GM06990 (cell line): Measurements from ENCODE around the gene MSI2.

Source experiments
- DNase-seq: peaks from one replicate; pipeline ENCODE4 v3.0.0-alpha.2; 2011; ENCODE audit not compliant: insufficient read length; ENCODE audit errors: extremely low read depth
- H3K27me3 ChIP-seq: replicated peaks from 2 replicates; pipeline ENCODE4 v1.6.0; 2011; ENCODE audit warnings: low read length; ENCODE audit not compliant: control insufficient read depth, insufficient read depth
- H3K36me3 ChIP-seq: 2 replicates; pipeline ENCODE4 v1.5.1; 2011; ENCODE audit warnings: low read length; ENCODE audit not compliant: control insufficient read depth, insufficient read depth
- H3K4me3 ChIP-seq: replicated peaks from 2 replicates; pipeline ENCODE4 v1.5.1; 2011; ENCODE audit warnings: low read depth, mild to moderate bottlenecking, control low read depth, low read length
- CTCF ChIP-seq: IDR thresholded peaks from 2 replicates; pipeline ENCODE4 v1.5.1; 2011; ENCODE audit warnings: low read length, control low read depth, mild to moderate bottlenecking, inconsistent platforms; ENCODE audit not compliant: insufficient read depth, poor library complexity, severe bottlenecking

The MSI2 gene

GRCh38 chr17:57649731-57650484, 393.6 kb downstream of the MSI2 start:
- no peaks in the 10 kb centered on the region for H3K27me3 ChIP-seq
- no peak for DNase-seq
- H3K36me3 ChIP-seq = peaks cover 1% of the 10 kb centered on the region; the same call in 1 of the 2 replicates
- H3K4me3 ChIP-seq = no peak overlapping the region
- no peak for TF ChIP-seq CTCF

DNA sequence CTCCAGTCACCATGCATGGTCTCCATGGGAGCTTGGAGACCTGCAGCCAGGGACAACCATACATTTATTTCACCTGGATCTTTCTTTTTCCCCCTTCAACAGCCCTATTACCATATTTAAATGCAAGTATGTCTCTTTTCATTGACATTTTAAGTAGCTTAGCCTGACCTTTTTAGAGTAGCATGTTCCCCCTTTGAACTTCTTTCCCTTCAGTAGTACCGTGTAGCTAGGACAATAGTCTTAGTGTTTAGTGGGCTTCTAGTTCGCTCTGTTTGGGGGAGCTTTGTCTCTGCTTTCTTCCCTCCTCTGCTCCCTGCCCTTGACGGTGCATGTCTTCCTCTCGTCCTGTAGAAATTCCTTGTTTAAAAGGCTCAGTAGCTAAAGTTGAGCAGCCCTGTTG, 394.2 kb downstream of the MSI2 start:
- no peak for DNase-seq
- Histone ChIP-seq H3K27me3 (no peaks in the 10 kb centered on the region), H3K36me3 (peaks cover 1% of the 10 kb centered on the region; the same call in 1 of the 2 replicates), H3K4me3 (no peak overlapping the region)
- no peak for TF ChIP-seq CTCF

- H3K4me3 ChIP-seq = no peak overlapping the region
- TF ChIP-seq CTCF = no peak
- H3K36me3 ChIP-seq = peaks cover 1% of the 10 kb centered on the region; the same call in 1 of the 2 replicates
- no peaks in the 10 kb centered on the region for H3K27me3 ChIP-seq
- DNase-seq = no peak
These were observed 395.1 kb downstream of the MSI2 start for GRCh38 chr17:57651451-57651850.

GRCh38 chr17:57651996-57652395, 395.7 kb downstream of the MSI2 start:
- no peak for DNase-seq
- peaks cover 3% of the 10 kb centered on the region for H3K36me3 ChIP-seq
- TF ChIP-seq CTCF = no peak

GRCh38 chr17:57652811-57653210, 396.5 kb downstream of the MSI2 start:
- H3K27me3 ChIP-seq = no peaks in the 10 kb centered on the region
- no peak for DNase-seq
- no peak overlapping the region for H3K4me3 ChIP-seq
- no peak for TF ChIP-seq CTCF
- H3K36me3 ChIP-seq = peaks cover 3% of the 10 kb centered on the region

More at GRCh38 chr17:57651996-57652395, 395.7 kb downstream of the MSI2 start:
- Histone ChIP-seq H3K27me3 (no peaks in the 10 kb centered on the region), H3K4me3 (no peak overlapping the region)

- H3K36me3 ChIP-seq = peaks cover 3% of the 10 kb centered on the region
- TF ChIP-seq CTCF = no peak
These were observed 397.0 kb downstream of the MSI2 start for GRCh38 chr17:57653279-57653678.

More at GRCh38 chr17:57653279-57653678, 397.0 kb downstream of the MSI2 start:
- Histone ChIP-seq H3K4me3 (no peak overlapping the region), H3K27me3 (no peaks in the 10 kb centered on the region)
- DNase-seq = no peak
